Transverse colon (tissue), 4 donors: Measurements from ENCODE around the gene NEK9.

ENCODE experiments used
- POLR2A ChIP-seq: fragments of 450-650 bp; IDR thresholded peaks from one replicate; pipeline ENCODE4 v1.6.1; 2016; ENCODE audit warnings: antibody characterized with exemption, mild to moderate bottlenecking, moderate library complexity
- POLR2AphosphoS5 ChIP-seq, 3 donors: sonication (generic); formaldehyde crosslinking; IDR thresholded peaks; one replicate each; pipeline ENCODE4 v1.6.1; 2016; ENCODE audit warnings: antibody characterized with exemption in 3 of 3
- TF ChIP-seq, protein P1 (sequence below), 5 experiments: fragments of 200-600 bp in 3 of 5; fragments of 450-650 bp in 2 of 5; sonication (generic) in 3 of 5; IDR thresholded peaks; 1 replicate in 2 of 5; 2 replicates in 3 of 5; pipeline ENCODE4 v1.5.1; 2016 to 2017; ENCODE audit warnings: antibody characterized with exemption in 5 of 5, inconsistent platforms in 3 of 5, mild to moderate bottlenecking in 2 of 5, moderate library complexity in 1 of 5

GRCh38 chr14:75096959-75097358 is 29.9 kb downstream of the NEK9 start:
- TF ChIP-seq, protein P1, sequence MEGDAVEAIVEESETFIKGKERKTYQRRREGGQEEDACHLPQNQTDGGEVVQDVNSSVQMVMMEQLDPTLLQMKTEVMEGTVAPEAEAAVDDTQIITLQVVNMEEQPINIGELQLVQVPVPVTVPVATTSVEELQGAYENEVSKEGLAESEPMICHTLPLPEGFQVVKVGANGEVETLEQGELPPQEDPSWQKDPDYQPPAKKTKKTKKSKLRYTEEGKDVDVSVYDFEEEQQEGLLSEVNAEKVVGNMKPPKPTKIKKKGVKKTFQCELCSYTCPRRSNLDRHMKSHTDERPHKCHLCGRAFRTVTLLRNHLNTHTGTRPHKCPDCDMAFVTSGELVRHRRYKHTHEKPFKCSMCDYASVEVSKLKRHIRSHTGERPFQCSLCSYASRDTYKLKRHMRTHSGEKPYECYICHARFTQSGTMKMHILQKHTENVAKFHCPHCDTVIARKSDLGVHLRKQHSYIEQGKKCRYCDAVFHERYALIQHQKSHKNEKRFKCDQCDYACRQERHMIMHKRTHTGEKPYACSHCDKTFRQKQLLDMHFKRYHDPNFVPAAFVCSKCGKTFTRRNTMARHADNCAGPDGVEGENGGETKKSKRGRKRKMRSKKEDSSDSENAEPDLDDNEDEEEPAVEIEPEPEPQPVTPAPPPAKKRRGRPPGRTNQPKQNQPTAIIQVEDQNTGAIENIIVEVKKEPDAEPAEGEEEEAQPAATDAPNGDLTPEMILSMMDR (IDR thresholded peaks at IDR 0.05) = no peak
- TF ChIP-seq POLR2AphosphoS5 (IDR thresholded peaks at IDR 0.05) (no peak), POLR2A (no peak)
